DND-41 (cell line): ENCODE measurements around the gene RHOD.

Experiments used
- ATAC-seq: fragments of 200-7000 bp; cut with Tn5 transposase; 3 replicates; pipeline ENCODE4 v1.9.1; 2021; ENCODE audit warnings: low read depth; ENCODE audit not compliant: insufficient read depth
- DNase-seq: peaks from one replicate; pipeline ENCODE4 v3.0.0-alpha.2; 2020
- H2AFZ ChIP-seq: 2 replicates; pipeline ENCODE4 v1.6.0; 2012; ENCODE audit warnings: low read depth, low read length
- H3K27ac ChIP-seq: 2 replicates; pipeline ENCODE4 v1.5.1; 2012; ENCODE audit warnings: low read length, inconsistent platforms
- H3K27me3 ChIP-seq: fragments of 200-600 bp; sonication (generic); 2 replicates; pipeline ENCODE4 v1.6.0; 2012; ENCODE audit warnings: low read length, mild to moderate bottlenecking, inconsistent platforms; ENCODE audit not compliant: insufficient read depth, poor library complexity
- H3K36me3 ChIP-seq: 2 replicates; pipeline ENCODE4 v1.5.1; 2012; ENCODE audit warnings: low read length, inconsistent platforms; ENCODE audit not compliant: insufficient read depth
- H3K4me1 ChIP-seq: 2 replicates; pipeline ENCODE4 v1.5.1; 2012; ENCODE audit warnings: mild to moderate bottlenecking, low read length; ENCODE audit not compliant: insufficient read depth
- H3K4me2 ChIP-seq: 2 replicates; pipeline ENCODE4 v1.6.0; 2012; ENCODE audit warnings: mild to moderate bottlenecking, moderate library complexity, low read length, inconsistent platforms; ENCODE audit not compliant: insufficient read depth
- H3K4me3 ChIP-seq, 2 experiments: fragments of 200-600 bp in 1 of 2; shearing (Covaris generic) in 1 of 2; 2 replicates each; pipeline ENCODE4 v1.5.1; 2012 to 2016; ENCODE audit warnings: inconsistent platforms in 2 of 2, low read length in 2 of 2, mild to moderate bottlenecking in 2 of 2, low read depth in 1 of 2, moderate library complexity in 1 of 2
- H3K79me2 ChIP-seq: 2 replicates; pipeline ENCODE4 v1.6.0; 2012; ENCODE audit warnings: low read length, inconsistent platforms; ENCODE audit not compliant: insufficient read depth
- H3K9ac ChIP-seq: 2 replicates; pipeline ENCODE4 v1.6.0; 2012; ENCODE audit warnings: low read depth, mild to moderate bottlenecking, inconsistent platforms, low read length, moderate library complexity
- H3K9me3 ChIP-seq: 2 replicates; pipeline ENCODE4 v1.5.1; 2012; ENCODE audit warnings: low read length, moderate library complexity, mild to moderate bottlenecking, inconsistent platforms; ENCODE audit not compliant: insufficient read depth, severe bottlenecking
- H4K20me1 ChIP-seq: 2 replicates; pipeline ENCODE4 v1.6.0; 2012; ENCODE audit warnings: low read length; ENCODE audit not compliant: insufficient read depth
- EZH2 ChIP-seq: IDR thresholded peaks from 3 replicates; pipeline ENCODE4 v1.6.1; 2012; ENCODE audit warnings: borderline replicate concordance, low read depth, mild to moderate bottlenecking, moderate library complexity, low read length, inconsistent platforms; ENCODE audit not compliant: severe bottlenecking
- TF ChIP-seq, protein P1 (sequence below): IDR thresholded peaks from 2 replicates; pipeline ENCODE4 v1.5.1; 2012; ENCODE audit warnings: borderline replicate concordance, low read length, moderate library complexity, mild to moderate bottlenecking; ENCODE audit not compliant: poor library complexity, severe bottlenecking; ENCODE audit errors: extremely low read depth

RHOD gene

DNA sequence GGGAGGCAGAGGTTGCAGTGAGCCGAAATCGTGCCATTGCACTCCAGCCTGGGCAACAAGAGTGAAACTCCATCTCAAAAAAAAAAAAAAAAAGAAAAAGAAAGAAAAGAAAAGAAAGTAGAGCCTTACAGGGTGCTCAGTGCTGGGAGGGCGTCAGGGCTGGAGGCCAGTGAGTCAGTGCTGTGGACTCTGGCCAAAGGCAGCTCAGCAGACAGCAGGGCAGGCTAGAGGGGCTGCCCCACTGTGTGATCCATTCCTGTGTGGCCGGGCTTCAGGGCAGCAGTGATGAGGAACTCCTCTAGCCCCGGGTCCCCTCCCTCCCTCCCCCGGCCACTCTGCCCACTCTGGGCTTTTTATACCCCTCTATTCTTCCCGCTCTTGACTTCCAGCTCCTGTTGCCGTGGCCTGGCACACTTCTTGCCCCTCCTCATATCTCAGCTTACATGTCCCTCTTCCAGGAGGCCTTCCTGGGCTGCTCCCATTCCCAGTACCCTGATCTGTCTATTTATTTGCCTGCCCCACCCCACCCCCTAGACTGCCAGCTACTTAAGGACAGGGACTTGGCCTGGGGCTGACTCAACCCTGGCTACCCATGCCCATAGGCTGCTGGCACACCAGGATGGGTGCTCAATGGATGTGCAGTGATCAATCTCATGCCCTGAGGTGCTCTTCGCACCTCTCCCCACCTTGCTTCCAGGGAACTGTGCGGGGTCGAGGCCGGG, 23.7 kb upstream of the RHOD start:
- H4K20me1 ChIP-seq, result 0 out of 2 replicates have a peak, but pooled peaks cover 10% of the 10 kb centered on the region
- no peak overlapping the region for H3K4me3 ChIP-seq
- no peaks in the 10 kb centered on the region for H3K9me3 ChIP-seq
- H2AFZ ChIP-seq, result no peak overlapping the region
- no peak for ATAC-seq
- peaks cover 11% of the 10 kb centered on the region for H3K27me3 ChIP-seq
- no peak overlapping the region for H3K9ac ChIP-seq
- no peak overlapping the region for H3K4me2 ChIP-seq
- TF ChIP-seq, protein P1, sequence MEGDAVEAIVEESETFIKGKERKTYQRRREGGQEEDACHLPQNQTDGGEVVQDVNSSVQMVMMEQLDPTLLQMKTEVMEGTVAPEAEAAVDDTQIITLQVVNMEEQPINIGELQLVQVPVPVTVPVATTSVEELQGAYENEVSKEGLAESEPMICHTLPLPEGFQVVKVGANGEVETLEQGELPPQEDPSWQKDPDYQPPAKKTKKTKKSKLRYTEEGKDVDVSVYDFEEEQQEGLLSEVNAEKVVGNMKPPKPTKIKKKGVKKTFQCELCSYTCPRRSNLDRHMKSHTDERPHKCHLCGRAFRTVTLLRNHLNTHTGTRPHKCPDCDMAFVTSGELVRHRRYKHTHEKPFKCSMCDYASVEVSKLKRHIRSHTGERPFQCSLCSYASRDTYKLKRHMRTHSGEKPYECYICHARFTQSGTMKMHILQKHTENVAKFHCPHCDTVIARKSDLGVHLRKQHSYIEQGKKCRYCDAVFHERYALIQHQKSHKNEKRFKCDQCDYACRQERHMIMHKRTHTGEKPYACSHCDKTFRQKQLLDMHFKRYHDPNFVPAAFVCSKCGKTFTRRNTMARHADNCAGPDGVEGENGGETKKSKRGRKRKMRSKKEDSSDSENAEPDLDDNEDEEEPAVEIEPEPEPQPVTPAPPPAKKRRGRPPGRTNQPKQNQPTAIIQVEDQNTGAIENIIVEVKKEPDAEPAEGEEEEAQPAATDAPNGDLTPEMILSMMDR, result no peak
- TF ChIP-seq EZH2, result no peak
- no peaks in the 10 kb centered on the region for H3K4me1 ChIP-seq
- no peaks in the 10 kb centered on the region for H3K36me3 ChIP-seq
- H3K27ac ChIP-seq, result no peak overlapping the region
- no peak for DNase-seq
- no peaks in the 10 kb centered on the region for H3K79me2 ChIP-seq

DNA sequence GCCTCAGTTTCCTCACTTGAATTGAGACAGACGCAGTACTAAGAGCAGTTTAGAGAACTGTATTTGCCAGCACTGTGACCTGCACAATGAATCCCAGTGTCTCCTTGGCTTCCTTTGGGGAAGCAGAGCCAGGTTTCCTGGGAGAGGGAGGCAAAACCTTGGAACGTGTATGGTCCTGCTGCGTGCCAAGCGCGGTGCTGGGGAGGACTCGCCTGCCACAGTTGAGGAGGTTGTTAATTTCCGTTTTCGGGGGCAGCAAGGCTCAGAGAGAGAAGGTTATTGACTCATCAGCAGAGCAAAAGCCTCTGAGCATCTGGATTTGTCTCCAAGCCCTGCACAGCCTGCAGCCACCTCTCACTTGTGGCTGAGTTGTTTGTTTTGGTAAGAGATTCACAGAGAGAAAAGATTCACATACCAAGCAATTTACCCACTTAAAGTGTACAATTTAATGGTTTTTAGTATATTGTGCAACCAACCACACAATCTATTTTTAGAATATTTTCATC, 22.9 kb upstream of the RHOD start:
- Histone ChIP-seq H3K27ac (no peak overlapping the region), H3K36me3 (no peaks in the 10 kb centered on the region), H3K4me1 (no peaks in the 10 kb centered on the region), H3K9ac (no peak overlapping the region), H3K4me2 (no peak overlapping the region), H3K79me2 (no peaks in the 10 kb centered on the region), H3K27me3 (peaks cover 8% of the 10 kb centered on the region), H3K4me3 (no peak overlapping the region), H3K9me3 (no peaks in the 10 kb centered on the region), H4K20me1 (0 out of 2 replicates have a peak, but pooled peaks cover 10% of the 10 kb centered on the region), H2AFZ (no peak overlapping the region)
- ATAC-seq (no peak), DNase-seq (no peak)
- no peak for TF ChIP-seq EZH2
- TF ChIP-seq, protein P1, result no peak

GRCh38 chr11:67034350-67034749, 22.3 kb upstream of the RHOD start:
- no peak for DNase-seq
- TF ChIP-seq EZH2, result no peak
- TF ChIP-seq, protein P1, result no peak
- Histone ChIP-seq H3K36me3 (no peaks in the 10 kb centered on the region), H3K9ac (no peak overlapping the region), H4K20me1 (0 out of 2 replicates have a peak, but pooled peaks cover 10% of the 10 kb centered on the region), H3K4me1 (no peaks in the 10 kb centered on the region), H3K27ac (no peak overlapping the region), H2AFZ (no peak overlapping the region), H3K4me2 (no peak overlapping the region), H3K4me3 (no peak overlapping the region), H3K27me3 (peaks cover 5% of the 10 kb centered on the region), H3K79me2 (no peaks in the 10 kb centered on the region), H3K9me3 (no peaks in the 10 kb centered on the region)
- no peak for ATAC-seq
